SIG-M5 (cell line): ENCODE measurements around the gene RIMBP2.
"Not testable (repeated sequence)": the region's sequence is repeated elsewhere in the genome, so short reads cannot be mapped to it uniquely, and the experiment has no call there.

ENCODE experiments used
- DNase-seq: peaks from one replicate; lab custom pipeline; 2025; lab: John Stamatoyannopoulos, UW

The RIMBP2 gene

DNA sequence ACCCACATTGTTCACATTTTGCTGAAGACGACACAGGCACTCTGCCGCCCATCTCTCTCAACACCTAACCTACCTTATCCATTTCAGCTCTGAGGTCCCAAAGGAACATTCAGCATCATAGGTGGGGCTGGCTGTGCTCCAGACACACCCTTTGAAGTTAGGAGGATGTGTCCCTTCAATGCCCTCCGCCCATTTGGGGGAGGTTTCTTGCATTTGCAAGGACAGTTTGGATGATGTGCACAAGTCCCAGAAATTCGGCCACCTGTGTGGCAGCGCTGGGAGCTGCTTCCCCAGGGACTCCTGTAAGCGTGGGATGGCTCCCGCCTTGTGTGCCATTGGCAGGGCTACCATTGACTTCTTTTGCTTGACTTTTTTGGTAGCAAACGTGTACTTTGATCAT lies 113.8 kb downstream of the RIMBP2 start:
- DNase-seq = no peak

DNA sequence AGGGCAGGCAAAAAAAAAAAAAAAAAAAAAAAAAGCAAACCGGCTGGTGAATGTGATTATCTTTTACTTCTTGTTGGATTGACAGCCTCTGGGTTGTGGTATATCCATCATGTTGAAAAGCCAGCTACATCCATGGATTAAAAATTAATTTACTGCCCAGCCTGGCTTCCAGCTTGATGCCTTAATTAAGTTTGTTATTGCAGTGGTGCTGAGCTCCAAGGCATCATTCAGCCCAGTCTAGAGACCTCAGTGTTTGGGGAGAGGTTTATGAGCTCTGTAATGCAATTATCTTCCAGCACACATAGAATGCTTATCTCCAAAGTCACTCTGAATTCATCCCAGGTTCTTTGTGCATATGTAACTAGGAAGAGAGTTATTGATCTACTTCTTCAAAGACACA lies 114.8 kb downstream of the RIMBP2 start:
- no peak for DNase-seq

DNA sequence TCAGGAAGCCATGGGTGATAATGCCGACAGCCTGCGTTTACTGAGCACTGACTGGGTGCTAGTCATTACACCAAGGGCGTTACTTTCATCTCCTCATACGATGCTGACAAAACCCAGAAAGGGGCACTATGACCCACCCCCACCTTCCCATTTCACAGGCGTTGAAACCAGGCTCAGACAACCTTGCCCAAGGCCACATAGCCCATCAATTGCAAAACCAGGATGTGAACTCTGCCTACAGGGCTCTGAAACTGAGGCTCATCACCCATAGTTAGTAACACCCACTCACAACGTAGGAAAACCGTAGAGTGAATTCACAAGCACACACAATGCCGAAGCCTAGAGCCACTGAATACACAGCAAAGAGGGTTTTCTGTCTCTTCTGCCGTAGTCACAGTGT lies 119.9 kb downstream of the RIMBP2 start:
- DNase-seq = no peak

DNA sequence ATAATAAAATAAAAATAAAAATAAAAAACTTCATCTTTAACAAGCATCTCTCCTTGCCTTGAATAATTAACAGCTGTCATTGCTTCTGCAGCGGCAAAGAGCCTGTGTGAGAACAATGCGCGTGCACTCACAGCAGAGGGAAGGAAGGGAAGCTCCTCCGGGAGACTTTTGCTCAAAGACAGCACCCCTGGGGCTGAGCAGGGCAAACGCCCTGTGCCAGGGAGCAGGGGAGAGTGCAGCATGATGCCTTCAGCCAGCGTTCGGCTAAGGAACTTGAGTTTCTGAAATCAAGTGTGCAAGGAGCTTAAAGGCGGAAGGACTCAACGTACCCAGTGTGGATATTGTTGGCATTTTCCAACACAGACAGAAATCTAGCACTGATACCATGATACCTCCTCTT lies 120.5 kb downstream of the RIMBP2 start:
- DNase-seq = no peak

DNA sequence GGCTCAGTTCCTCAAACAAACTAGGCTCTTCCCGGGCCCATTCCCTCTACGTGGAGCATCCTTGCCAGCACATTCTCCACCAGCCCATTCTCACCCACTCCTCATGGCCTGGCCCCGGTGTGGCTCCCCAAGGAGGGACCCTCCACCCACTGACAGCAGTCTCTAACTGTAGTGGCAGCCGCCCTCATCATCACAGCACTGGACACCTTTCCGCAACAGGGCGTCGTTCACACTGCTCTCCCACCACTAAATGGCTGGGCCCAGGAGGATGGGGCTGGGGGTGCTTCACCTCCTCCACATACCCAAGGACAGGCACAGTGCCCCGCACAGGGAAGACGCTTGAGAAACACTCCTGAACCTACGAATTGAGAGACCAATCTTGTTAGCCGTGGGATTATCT lies 123.0 kb downstream of the RIMBP2 start:
- no peak for DNase-seq

DNA sequence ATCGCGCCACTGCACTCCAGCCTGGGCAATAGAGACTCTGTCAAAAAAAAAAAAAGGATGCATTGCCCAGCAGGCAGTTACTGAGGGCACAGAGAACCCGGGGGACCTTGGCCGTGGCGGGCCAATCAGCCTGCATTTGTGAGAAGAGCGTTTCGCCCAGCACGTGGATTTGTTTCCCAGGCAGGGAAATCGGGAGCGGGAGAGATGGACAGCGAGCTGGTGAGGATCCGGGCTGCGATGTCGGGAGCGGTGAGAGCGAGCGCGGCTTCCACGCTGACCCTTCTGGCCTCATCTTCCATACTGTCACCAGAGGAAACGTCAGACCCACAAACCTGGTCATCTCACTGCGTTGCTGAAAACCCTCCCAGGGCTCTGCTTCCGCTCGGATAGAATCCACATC lies 123.5 kb downstream of the RIMBP2 start:
- DNase-seq = no peak

DNA sequence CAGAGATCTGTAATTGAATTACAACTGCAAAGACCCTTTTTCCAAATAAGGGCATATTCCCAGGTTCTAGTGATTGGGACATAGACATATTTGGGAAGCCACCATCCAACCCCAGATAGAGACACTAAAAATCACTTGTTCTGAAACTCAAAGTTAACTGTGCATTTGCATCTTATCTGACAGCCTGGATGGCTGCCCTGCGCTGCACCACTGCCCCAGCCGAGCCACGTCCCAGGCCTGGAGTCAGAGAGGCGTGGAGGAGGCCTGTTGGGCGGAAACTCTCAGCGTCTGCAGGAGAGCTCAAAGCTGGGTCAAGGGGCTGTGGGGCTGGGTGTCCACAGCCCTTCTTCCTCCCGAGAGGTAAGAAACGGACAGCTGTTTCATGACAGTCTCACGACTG lies 124.4 kb downstream of the RIMBP2 start:
- DNase-seq = no peak

DNA sequence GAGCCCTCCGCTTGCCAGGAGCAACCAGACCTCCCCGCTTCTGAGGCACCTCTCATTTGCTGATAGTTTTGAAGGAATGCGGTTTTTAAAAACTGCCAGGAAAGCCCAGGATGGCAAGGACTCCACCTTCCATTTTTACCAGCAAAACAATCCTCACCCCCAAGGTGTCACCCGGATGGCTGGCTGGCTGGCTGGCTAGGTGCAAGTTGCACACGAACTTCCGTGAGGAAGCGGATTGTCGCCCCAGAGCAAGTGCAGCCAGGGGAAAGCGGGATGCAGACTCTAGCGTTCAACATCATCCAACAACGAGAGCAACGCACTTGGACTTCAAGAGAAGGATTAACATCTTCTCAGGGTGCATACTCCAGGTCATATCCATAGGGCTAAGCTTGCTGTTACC lies 125.4 kb downstream of the RIMBP2 start:
- DNase-seq = no peak

DNA sequence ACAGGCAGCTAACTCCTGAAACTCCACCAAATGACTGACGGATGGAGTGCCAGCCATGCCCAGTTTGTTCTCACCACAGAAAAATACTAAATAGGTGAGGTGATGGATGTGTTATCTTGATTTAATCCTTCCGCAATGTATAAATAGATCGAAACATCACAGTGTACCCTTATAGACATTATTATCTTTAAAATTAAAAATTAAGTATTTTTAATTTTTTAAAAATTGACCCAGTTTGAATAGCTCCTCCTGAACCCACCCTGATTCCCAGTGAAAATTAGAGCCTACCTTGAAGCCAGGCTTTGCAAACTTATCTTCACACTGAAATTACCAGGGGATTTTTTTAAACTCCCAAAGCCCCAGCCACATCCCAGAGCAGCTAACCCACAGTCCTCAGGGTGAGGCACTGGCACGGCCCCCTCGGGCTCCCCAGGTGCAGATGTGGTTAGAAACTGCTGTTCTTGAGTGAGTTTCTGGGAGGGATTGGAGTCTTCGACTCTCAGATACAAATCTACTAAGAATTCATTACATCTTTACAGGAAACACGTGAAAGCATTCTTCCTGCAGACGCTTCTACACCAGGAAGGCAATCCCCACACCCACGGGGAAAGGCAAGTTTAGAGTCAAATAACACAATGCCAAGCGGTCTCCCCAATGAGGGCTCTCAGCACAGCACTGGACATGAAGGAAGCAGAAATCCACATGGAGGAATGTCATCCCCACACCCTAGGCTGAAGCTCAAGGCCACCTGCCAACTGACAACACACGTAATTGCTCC lies 126.4 kb downstream of the RIMBP2 start:
- no peak for DNase-seq

DNA sequence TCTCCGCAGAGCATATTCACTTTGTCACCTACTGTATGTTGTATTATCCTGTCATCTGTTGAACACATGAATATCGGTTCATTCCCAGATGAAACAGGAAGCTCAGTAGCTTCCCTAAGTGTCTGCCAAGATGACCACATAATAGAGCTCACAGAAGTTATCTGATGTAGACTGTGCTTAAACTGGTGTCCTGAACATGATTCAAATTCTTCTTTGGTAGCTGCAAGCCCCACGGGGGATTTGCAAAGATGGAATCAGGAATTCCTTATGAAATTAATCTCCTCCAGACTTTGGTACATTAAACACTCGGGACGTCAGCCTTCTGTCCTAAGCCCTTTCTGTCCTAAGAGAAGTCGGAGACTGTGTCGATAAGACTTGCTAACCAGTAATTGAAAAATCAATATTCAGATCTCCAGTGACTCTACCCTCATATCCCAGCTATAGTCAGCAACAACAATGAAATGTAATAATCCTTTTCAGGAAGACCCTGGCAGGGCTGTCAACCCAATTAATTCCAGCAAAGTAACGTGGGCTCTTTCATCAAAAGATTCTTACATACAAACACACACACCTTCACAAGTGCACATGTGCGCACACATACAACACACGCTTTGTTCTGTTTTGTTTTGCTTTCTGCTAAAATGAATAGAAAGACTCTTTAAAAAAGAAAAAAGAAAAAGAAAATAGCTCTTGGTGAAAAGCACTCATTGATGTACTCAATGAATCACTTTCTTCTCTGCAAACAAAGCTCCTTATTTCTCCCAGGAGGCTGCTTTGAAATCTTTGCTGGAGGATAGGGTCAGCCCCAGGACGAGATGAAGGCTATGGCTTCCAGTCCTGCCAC lies 127.2 kb downstream of the RIMBP2 start:
- no peak for DNase-seq

DNA sequence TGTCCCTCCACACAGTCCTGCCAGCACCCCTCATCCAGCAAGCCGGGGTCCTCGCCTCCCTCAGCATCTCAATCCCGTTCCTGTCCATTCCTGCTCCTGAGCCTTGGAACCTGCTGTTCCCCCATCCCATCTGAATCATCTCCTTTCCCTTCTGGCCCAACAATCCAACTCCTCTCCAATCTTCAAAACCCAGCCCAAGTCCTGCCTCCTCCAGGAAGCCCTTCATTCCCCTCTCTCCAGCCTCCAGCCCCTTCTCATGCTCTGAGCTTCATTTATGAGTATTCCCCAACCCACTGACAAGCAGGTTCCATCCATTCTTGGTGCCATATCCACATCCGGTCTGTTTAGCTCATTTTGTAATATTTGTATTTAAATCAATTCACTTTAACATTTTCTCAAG lies 128.1 kb downstream of the RIMBP2 start:
- DNase-seq = no peak

DNA sequence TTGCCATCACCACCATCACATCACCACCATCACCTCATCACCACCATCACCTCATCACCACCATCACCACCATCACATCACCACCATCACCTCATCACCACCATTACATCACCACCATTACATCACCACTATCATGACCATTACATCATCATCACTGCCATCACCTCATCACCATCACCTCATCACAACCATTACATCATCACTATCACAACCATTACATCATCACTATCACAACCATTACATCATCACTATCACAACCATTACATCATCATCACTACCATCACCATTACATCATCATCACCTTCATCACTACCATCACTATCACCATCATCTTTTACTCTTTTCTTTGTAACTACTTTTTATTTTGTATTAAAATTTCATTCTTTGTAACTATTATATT lies 131.6 kb downstream of the RIMBP2 start:
- not testable (repeated sequence) for DNase-seq

DNA sequence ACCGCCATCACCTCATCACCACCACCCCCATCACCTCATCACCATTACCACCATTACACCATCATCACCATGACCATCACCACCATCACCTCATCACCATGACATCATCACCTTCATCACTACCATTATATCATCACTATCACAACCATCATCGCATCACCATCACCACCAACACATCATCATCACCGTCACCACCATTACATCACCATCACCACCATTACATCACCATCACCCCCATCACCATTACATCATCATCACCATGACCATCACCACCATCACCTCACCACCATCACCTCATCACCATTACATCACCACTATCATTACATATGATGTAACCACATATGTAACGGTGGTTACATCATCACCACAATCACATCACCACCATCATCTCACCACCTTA lies 132.3 kb downstream of the RIMBP2 start:
- no peak for DNase-seq

DNA sequence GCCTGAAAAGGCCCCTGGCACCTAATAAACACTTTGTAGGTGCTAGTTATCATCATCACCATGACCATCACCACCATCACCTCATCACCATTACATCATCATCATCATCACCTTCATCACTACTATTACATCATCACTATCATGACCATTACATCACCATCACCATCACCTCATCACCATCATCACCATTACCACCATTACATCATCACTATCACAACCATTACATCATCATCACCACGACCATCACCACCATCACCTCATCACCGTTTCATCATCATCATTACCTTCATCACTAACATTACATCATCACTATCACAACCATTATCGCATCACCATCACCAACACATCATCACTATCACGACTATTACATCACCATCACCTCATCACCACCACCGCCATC lies 132.8 kb downstream of the RIMBP2 start:
- DNase-seq = no peak

DNA sequence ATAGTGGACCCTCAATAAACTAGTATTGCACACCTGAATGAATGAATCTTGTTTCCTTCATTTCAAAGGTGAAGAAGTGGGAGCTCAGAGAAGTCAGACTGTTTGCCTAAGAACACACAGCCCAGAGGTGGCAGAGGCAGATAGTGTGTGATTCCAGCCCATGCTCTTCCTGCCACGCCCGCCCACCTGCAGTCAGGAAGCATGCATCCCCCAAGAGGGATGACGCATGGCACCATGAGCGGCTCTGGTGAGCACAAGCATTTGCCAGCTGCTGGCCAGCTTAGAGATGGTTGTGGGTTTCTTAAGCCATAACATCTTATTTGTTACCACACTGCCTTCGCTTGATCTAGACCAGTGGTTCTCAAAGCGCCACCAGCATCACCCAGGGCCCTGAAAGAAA lies 133.8 kb downstream of the RIMBP2 start:
- no peak for DNase-seq

DNA sequence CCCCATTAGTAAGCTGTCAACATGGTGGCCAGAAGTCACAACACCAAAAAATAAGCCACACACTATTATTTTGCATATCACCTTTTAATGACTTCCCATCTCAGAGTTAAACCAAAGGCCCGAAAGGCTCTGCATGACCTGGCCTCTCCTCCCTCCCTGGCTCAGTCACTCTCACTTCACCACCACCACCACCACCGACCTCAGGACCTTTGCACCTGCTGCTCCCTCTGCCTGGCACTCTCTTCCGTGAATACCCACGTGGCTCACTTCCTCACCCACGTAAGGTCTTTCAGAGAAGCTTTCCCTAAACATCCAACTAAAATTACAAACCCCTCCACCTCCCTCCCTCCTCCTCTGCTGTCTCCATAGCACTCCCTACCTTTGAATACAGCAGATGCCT lies 134.3 kb downstream of the RIMBP2 start:
- DNase-seq = no peak

DNA sequence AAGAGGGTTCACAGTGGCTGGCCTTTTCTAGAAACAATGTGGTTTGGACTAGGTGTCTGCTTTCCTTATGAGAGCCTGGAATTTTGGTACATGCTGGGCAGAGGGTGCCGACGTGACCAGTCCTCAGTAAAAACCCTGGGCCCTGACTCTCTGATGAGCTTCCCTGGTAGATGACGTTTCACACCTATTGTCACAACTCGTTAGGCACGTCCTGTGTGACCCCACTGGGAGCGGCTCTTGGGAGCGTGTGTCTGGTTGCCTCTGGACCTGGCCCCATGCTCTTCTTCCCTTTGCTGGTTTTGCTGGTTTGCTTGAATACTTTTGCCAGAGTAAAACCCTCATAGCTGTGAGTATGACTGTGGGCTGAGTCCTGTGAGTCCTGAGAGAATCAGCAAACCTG lies 136.9 kb downstream of the RIMBP2 start:
- DNase-seq = no peak

DNA sequence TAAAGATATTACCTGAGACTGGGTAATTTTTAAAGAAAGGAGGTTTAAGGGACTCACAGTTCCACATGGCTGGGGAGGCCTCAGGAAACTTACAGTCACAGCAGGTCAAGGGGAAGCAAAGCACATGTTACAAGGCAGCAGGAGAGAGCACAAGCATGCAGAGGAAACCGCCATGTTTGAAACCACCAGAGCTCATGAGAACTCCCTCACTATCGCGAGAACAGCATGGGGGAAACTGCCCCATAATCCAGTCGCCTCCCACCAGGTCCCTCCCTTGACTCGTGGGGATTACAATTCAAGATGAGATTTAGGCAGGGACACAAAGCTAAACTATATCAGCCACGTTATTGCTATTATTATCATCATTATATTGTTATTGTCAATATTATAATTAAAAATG lies 138.7 kb downstream of the RIMBP2 start:
- DNase-seq = no peak

DNA sequence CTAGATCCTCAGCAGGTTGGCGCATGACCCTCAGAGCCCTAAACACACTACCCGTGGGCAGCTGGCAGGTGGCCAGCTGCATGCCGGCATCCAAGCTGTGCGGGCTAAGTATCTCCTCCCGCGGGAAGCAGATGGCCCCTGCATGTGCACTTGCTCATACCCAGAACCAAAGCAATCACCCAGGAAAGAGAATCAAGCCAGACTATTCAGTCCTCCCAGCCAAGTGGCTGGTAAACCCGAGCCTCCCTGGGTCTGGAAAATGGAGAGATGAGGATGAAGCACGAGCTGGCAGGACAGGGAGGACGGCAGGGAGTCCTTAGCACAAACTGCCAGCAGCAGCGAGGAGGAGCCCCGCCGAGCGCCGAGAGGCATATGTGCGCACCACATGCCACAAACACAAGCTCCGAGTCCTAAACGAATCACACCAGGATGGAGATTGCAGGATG lies 139.7 kb downstream of the RIMBP2 start:
- DNase-seq = no peak

DNA sequence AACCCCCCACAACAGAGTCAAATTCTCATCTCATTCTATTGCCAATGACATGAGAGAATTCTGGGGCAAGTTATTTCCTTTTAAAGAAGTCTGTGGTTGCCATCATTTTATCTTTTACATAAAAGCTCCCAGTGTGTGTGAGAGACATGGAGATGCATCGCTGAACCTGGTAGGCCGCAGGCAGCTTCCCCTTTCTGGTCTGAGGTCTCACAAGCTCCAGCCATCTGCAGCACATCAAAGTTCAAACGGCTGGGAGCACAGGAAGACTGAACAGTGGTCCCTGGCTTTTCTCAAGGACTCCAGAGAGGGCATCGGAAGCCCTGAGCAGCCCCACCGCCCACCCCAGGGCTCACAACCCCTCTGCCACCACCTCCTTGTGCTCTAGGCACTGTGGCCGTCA lies 141.7 kb downstream of the RIMBP2 start:
- DNase-seq = no peak

DNA sequence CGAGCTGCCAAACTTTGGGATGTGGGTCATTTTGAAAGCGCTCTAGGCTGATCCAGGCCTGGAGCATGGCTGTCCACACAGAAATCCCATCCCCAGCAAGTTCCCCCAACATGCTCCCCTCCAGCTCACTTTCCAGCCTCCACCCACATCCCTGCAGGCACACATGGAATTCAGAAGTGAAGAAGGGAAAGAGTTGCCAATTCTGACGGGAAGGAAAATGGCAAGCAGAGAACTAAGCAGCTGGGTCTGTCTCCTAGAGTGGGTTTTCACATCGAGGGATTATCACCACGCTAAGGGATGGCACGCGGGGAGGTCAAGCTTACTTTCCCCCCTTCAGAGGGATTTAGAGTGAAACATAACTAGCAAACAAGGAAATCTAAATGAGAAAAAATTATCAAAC lies 142.3 kb downstream of the RIMBP2 start:
- no peak for DNase-seq

DNA sequence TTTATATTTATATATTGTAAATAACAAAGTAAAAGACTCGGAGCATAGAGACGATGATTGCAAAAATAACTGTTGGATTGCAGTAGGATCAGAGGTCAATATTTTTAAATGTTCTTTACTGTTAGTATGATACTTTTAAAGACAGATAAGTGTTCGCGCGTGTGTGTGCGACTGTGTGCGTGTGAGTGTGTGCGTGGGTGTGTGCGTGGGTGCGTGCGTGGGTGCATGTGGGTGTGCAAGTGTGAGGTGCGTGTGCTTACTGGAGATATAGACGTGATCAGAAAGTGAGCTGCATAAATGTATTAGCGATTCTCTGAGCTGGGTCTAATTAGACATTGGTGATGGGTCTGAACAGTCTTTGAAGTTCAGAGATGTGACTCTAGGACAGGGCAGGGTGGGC lies 142.9 kb downstream of the RIMBP2 start:
- no peak for DNase-seq

DNA sequence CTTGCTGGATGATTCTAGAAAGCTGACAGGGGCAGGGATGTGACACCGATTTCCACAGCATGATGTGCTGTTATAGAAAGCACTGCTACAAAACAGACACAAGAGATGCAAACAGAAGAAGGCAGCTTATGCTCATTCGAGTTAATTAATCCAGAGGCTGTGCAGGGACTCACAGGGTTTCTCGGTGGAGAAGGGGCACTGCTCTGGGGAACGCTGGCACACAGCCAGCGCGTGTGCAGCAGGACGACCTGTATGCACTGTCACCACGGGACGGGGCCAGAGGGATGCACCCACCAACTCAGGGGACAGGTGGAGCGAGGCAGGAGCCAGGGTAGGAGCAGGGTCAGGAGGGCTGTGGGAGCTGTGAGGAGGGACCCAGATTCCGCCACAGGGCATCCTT lies 143.5 kb downstream of the RIMBP2 start:
- DNase-seq = no peak

DNA sequence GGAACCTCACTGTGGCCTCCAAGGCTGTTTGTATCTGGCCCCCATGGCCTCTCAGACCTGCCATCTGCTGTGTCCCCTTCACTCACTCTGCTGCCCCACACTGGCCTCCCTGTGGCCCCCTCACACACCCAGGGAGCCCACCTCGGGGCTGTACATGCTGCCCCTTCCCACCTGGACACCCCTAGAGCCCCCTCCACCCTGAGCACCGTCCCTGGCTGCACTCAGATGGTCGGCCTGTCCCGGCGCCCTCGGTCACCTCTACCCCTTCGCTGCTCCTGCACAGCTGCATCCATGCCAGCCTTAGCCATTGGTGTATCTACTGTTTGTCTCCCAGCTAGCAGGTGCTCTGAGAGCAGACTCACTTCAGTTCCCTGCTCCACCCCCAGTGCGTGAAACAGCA lies 144.4 kb downstream of the RIMBP2 start:
- no peak for DNase-seq
